Measurements from ENCODE around the gene GLI2.

GLI2 gene

DNA sequence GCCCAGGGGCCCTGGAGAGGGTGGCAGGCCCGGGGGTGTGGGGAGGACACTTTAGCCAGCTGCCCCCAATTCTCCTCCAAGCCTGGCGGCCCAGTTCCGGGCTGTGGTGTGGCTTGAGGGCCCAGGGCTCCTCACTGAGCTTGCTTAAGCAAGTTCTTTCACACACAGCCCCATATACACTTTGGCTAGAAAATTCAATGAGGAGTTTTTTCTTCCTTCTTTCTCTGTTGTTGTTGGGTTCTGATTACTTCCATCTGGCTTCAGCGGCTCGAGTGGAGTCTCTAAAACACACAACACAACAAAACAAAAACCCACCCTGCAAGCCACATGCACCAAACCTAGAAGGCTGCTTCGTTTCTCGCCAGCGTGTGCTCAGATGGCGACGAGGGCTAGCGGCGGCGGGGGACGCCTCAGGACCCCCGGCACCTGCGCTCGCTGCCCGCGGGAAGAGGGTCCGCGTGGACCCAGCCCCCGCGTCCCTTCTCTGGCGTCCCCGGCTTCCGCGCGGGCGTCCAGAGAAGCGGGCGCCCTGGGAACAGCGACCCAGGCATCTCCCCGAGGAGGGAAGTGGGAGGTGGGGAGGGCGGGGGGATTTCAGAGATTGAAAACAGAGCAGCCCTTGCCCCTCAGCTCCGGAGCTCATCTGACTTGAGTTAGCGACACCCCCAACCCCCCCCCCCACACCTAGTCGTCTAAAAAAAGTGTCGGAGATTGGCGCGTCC, 577 bp upstream of the GLI2 start:
- Histone ChIP-seq H3K9me3 (ENCODE audit: insufficient read depth, low read depth, low read length) (no peaks in the 10 kb centered on the region), H3K4me1 (ENCODE audit: insufficient read depth, low read length, poor library complexity, severe bottlenecking) (no peaks in the 10 kb centered on the region), H3K4me2 (ENCODE audit: low read depth, low read length, poor library complexity, severe bottlenecking) (no peak overlapping the region), H3K9ac (ENCODE audit: low read depth, low read length, poor library complexity, severe bottlenecking) (no peak overlapping the region), H3K9me2 (replicated peaks; ENCODE audit: low read depth, low read length) (no peaks in the 10 kb centered on the region), H3K27me3 (ENCODE audit: insufficient read depth, low read length, poor library complexity, severe bottlenecking) (no peaks in the 10 kb centered on the region), H3K4me3 (ENCODE audit: low read length, poor library complexity, severe bottlenecking) (no peak overlapping the region), H4K20me1 (ENCODE audit: insufficient read depth, low read length, poor library complexity, severe bottlenecking) (no peaks in the 10 kb centered on the region), H2AFZ (ENCODE audit: low read length) (no peak overlapping the region), H3F3A (ENCODE audit: low read depth) (no peaks in the 10 kb centered on the region), H3K36me3 (ENCODE audit: insufficient read depth, low read length) (no peaks in the 10 kb centered on the region), H3K79me2 (ENCODE audit: insufficient read depth, low read length) (no peaks in the 10 kb centered on the region)
- TF ChIP-seq EZH2phosphoT487 (IDR thresholded peaks at IDR 0.05; ENCODE audit: borderline replicate concordance) = no peak
- TF ChIP-seq, protein P1, sequence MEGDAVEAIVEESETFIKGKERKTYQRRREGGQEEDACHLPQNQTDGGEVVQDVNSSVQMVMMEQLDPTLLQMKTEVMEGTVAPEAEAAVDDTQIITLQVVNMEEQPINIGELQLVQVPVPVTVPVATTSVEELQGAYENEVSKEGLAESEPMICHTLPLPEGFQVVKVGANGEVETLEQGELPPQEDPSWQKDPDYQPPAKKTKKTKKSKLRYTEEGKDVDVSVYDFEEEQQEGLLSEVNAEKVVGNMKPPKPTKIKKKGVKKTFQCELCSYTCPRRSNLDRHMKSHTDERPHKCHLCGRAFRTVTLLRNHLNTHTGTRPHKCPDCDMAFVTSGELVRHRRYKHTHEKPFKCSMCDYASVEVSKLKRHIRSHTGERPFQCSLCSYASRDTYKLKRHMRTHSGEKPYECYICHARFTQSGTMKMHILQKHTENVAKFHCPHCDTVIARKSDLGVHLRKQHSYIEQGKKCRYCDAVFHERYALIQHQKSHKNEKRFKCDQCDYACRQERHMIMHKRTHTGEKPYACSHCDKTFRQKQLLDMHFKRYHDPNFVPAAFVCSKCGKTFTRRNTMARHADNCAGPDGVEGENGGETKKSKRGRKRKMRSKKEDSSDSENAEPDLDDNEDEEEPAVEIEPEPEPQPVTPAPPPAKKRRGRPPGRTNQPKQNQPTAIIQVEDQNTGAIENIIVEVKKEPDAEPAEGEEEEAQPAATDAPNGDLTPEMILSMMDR (conservative IDR thresholded peaks at IDR 0.05; ENCODE audit: low read length) = no peak

DNA sequence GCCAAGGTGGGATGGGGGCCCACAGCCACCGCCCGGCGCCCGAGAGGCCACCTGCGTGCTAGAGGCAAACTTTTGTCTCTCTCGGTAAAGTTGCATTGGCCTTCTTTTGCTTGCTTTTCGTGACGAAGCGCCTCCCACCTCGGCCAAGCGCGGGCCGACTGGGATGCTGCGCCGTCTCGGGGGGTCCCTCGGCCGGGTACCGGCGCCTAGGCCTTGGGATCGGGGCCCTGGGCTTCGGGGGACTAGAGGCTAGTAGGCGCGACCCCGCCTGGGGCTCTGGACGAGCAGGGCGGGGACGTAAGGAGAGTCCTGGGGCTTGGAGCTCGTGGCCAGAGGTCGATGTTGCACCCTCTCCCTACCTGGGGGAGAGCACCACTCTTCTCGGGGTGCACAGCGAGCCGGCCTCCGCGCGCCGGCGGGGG, 545 bp downstream of the GLI2 start:
- no peaks in the 10 kb centered on the region for H3K36me3 ChIP-seq (ENCODE audit: insufficient read depth, low read length)
- no peaks in the 10 kb centered on the region for H3K79me2 ChIP-seq (ENCODE audit: insufficient read depth, low read length)
- H3K9me3 ChIP-seq (ENCODE audit: insufficient read depth, low read depth, low read length) = no peaks in the 10 kb centered on the region
- H3K4me2 ChIP-seq (ENCODE audit: low read depth, low read length, poor library complexity, severe bottlenecking) = no peak overlapping the region
- no peaks in the 10 kb centered on the region for H3K4me1 ChIP-seq (ENCODE audit: insufficient read depth, low read length, poor library complexity, severe bottlenecking)
- no peaks in the 10 kb centered on the region for H3K9me2 ChIP-seq (replicated peaks; ENCODE audit: low read depth, low read length)
- H3K27me3 ChIP-seq (ENCODE audit: insufficient read depth, low read length, poor library complexity, severe bottlenecking) = no peaks in the 10 kb centered on the region
- TF ChIP-seq, protein P1 (conservative IDR thresholded peaks at IDR 0.05; ENCODE audit: low read length) = no peak
- no peak for TF ChIP-seq EZH2phosphoT487 (IDR thresholded peaks at IDR 0.05; ENCODE audit: borderline replicate concordance)
- H4K20me1 ChIP-seq (ENCODE audit: insufficient read depth, low read length, poor library complexity, severe bottlenecking) = no peaks in the 10 kb centered on the region
- no peak overlapping the region for H3K9ac ChIP-seq (ENCODE audit: low read depth, low read length, poor library complexity, severe bottlenecking)
- H3K4me3 ChIP-seq (ENCODE audit: low read length, poor library complexity, severe bottlenecking) = no peak overlapping the region
- H2AFZ ChIP-seq (ENCODE audit: low read length) = no peak overlapping the region
- no peaks in the 10 kb centered on the region for H3F3A ChIP-seq (ENCODE audit: low read depth)

DNA sequence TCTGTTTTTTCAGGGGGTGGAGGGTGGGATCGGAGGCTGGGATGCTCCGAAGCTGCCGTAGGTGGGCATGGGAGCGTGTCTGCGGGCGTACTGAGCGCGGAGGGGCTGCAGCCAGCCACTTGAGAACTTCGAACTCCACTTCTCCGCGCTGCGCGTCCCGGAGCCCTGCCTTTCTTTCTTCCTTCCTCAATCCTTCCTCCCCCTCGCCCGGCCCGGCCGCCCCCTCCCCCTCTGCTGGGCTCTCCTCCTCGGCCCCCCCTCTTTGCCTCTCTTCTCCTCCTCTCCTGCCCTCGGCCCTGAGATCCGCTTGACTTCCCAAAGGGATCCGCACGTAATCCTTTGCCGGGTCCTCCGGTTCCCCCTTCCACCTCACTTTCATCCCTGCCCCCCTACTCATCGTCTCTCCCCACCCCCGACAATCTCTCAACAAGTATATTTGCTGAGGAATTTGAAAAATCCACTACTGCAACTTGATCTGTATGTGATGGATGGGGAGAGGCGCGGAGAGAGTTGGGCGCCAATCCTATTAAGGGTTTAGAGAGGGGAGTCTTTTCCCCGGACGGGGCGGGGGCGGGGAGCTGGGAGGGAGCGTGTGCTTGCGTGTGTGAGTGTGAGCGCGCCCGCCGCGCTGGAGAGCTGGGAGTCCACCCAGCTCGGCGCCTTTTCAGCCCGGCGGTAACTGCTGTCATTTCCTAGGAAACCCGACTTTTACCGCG, 1.1 kb downstream of the GLI2 start:
- no peaks in the 10 kb centered on the region for H3K9me2 ChIP-seq (replicated peaks; ENCODE audit: low read depth, low read length)
- H3K79me2 ChIP-seq (ENCODE audit: insufficient read depth, low read length) = no peaks in the 10 kb centered on the region
- no peak for TF ChIP-seq EZH2phosphoT487 (IDR thresholded peaks at IDR 0.05; ENCODE audit: borderline replicate concordance)
- TF ChIP-seq, protein P1 (conservative IDR thresholded peaks at IDR 0.05; ENCODE audit: low read length) = no peak
- no peaks in the 10 kb centered on the region for H3K4me1 ChIP-seq (ENCODE audit: insufficient read depth, low read length, poor library complexity, severe bottlenecking)
- H3K9ac ChIP-seq (ENCODE audit: low read depth, low read length, poor library complexity, severe bottlenecking) = no peak overlapping the region
- H3K27me3 ChIP-seq (ENCODE audit: insufficient read depth, low read length, poor library complexity, severe bottlenecking) = no peaks in the 10 kb centered on the region
- H3K9me3 ChIP-seq (ENCODE audit: insufficient read depth, low read depth, low read length) = no peaks in the 10 kb centered on the region
- H3F3A ChIP-seq (ENCODE audit: low read depth) = no peaks in the 10 kb centered on the region
- no peak overlapping the region for H3K4me3 ChIP-seq (ENCODE audit: low read length, poor library complexity, severe bottlenecking)
- H4K20me1 ChIP-seq (ENCODE audit: insufficient read depth, low read length, poor library complexity, severe bottlenecking) = no peaks in the 10 kb centered on the region
- no peak overlapping the region for H2AFZ ChIP-seq (ENCODE audit: low read length)
- no peaks in the 10 kb centered on the region for H3K36me3 ChIP-seq (ENCODE audit: insufficient read depth, low read length)
- H3K4me2 ChIP-seq (ENCODE audit: low read depth, low read length, poor library complexity, severe bottlenecking) = no peak overlapping the region

All from Loucy (cell line).